Measurements from ENCODE around the gene CCR5.
A peak's percentile ranks its signal among the peaks of the same experiment; 100 is the strongest.

CCR5 gene

GRCh38 chr3:46359733-46360493 is 10.8 kb upstream of the CCR5 start:
- no peak for DNase-seq

- no peak for DNase-seq
These were observed 9.8 kb upstream of the CCR5 start for GRCh38 chr3:46360907-46361306.

- no peak for DNase-seq
These were observed 9.1 kb upstream of the CCR5 start for GRCh38 chr3:46361408-46362283.

GRCh38 chr3:46365041-46365440 is 5.7 kb upstream of the CCR5 start:
- no peak for DNase-seq

GRCh38 chr3:46365737-46366524 is 4.8 kb upstream of the CCR5 start:
- no peak for DNase-seq

GRCh38 chr3:46367811-46368210 is 2.9 kb upstream of the CCR5 start:
- DNase-seq: no peak

- peak; percentile 61 for DNase-seq
These were observed 2.2 kb upstream of the CCR5 start for GRCh38 chr3:46368569-46368968.

- no peak for DNase-seq
These were observed 1.6 kb upstream of the CCR5 start for GRCh38 chr3:46369151-46369550.

GRCh38 chr3:46369675-46370132 is 1.0 kb upstream of the CCR5 start:
- DNase-seq: no peak

- DNase-seq: no peak
These were observed 984 bp downstream of the CCR5 start for GRCh38 chr3:46371519-46372340.

GRCh38 chr3:46372492-46373359 is 2.0 kb downstream of the CCR5 start:
- peak; percentile 56 for DNase-seq

GRCh38 chr3:46374755-46375154 is 4.0 kb downstream of the CCR5 start:
- no peak for DNase-seq

GRCh38 chr3:46375218-46375617 is 4.5 kb downstream of the CCR5 start:
- no peak for DNase-seq

GRCh38 chr3:46375814-46376213 is 5.1 kb downstream of the CCR5 start:
- DNase-seq: no peak

- peak; percentile 76 for DNase-seq
These were observed 7.7 kb downstream of the CCR5 start for GRCh38 chr3:46378426-46378942.

- DNase-seq: no peak
These were observed 9.9 kb downstream of the CCR5 start for GRCh38 chr3:46380471-46381221.

GRCh38 chr3:46381625-46382024 is 10.9 kb downstream of the CCR5 start:
- DNase-seq: no peak

- DNase-seq: no peak
These were observed 12.6 kb downstream of the CCR5 start for GRCh38 chr3:46383211-46383950.

GRCh38 chr3:46383951-46384330 is 13.2 kb downstream of the CCR5 start:
- no peak for DNase-seq

GRCh38 chr3:46386205-46386604 is 15.5 kb downstream of the CCR5 start:
- DNase-seq: peak; percentile 46

Measured in hematopoietic multipotent progenitor cell treated with erythropoietin and hydrocortisone succinate and interleukin-3 and kit ligand, for 8 days (in vitro differentiated cells).